IPS-11a (cell line): ENCODE measurements around the gene CCDC17.
"Not testable (repeated sequence)": the region's sequence is repeated elsewhere in the genome, so short reads cannot be mapped to it uniquely, and the experiment has no call there.

ENCODE experiments used
- H3K4me3 ChIP-seq: one replicate; pipeline ENCODE4 v1.5.1; 2013; ENCODE audit warnings: low read depth, low read length, control low read depth

Gene CCDC17

GRCh38 chr1:45622524-45623394 lies 1.1 kb downstream of the CCDC17 start:
- H3K4me3 ChIP-seq, result no peak overlapping the region

DNA sequence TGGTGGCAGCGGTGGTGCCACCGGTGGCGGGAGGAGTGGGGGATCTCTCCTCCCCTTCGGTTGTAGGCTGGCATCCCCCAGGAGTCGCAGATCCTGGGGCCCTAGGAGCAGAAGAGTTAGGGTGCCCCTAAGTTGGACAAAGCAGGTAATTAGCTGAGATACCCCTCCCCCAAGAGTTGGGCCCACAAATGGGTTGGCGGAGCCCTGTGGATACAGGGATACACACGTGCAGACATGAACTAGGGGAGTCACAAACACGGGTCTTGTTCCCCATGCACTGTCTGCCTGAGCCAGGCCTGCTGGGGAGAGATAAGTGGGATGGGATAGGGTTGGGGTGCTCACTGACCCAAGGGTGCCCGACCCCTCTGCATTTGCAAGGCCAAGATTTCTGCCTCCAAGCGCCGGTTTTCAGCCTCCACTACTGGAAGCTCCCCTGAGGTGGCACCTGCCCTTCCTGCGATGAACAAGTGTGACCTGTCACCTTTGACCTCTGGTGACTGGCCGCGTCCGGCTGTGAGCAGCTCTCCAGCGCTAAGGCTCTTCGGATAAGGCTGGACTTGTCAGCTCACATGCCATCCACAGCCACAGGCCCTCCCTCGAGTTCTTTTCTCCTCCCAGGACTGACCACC lies 1.8 kb downstream of the CCDC17 start:
- no peak overlapping the region for H3K4me3 ChIP-seq

DNA sequence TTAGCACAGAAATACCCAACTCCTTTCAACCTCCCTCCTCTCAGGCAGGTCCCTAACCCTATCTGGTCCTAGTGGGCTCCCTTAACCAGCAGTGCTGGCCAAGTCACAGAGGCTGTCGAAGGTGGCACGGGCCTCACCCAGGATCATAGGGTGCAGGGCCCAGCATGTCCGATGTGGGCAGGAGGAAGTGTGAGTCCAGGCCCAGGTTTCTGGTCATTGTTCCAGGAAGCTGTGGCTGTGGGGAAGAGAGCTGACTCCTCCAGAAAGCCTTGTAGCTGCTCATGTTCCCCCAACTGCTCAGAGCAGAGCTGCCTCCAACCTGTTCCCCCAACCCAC lies 2.4 kb downstream of the CCDC17 start:
- no peak overlapping the region for H3K4me3 ChIP-seq

- H3K4me3 ChIP-seq, result no peak overlapping the region
Measured at GRCh38 chr1:45620588-45621500, 3.0 kb downstream of the CCDC17 start.

- H3K4me3 ChIP-seq, result no peak overlapping the region
Measured at GRCh38 chr1:45619149-45619921, 4.5 kb downstream of the CCDC17 start.

- H3K4me3 ChIP-seq, result no peak overlapping the region
Measured at GRCh38 chr1:45617618-45618017, 6.2 kb downstream of the CCDC17 start.

GRCh38 chr1:45615885-45616284 lies 8.0 kb downstream of the CCDC17 start:
- no peak overlapping the region for H3K4me3 ChIP-seq

GRCh38 chr1:45612941-45613579 lies 10.8 kb downstream of the CCDC17 start:
- H3K4me3 ChIP-seq, result no peak overlapping the region

- no peak overlapping the region for H3K4me3 ChIP-seq
Measured at GRCh38 chr1:45610589-45611226, 13.1 kb downstream of the CCDC17 start.

GRCh38 chr1:45608175-45609156 lies 15.4 kb downstream of the CCDC17 start:
- H3K4me3 ChIP-seq, result no peak overlapping the region

GRCh38 chr1:45607404-45608074 lies 16.3 kb downstream of the CCDC17 start:
- no peak overlapping the region for H3K4me3 ChIP-seq

DNA sequence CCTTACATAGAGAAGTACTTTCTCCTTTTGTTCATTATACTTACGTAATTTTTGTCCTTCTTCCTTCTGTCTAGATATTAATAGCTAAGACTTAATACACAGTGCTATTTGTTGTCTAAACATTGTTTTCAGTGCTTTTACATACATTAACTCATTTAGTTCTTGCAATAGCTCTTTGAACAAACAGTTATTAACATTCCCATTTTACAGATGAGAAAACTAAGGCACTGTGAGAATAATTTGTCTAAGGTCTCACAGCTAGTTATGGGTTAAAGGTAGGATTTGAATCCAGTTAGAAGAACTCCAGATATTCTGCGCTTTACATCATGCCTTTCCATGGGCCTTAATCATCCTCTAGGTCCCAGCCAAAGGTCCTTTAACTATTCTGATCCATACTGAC lies 19.6 kb downstream of the CCDC17 start:
- H3K4me3 ChIP-seq, result no peak overlapping the region

GRCh38 chr1:45596765-45597164 lies 27.1 kb downstream of the CCDC17 start:
- H3K4me3 ChIP-seq, result not testable (repeated sequence)

- H3K4me3 ChIP-seq, result no peak overlapping the region
Measured at GRCh38 chr1:45594412-45594811, 29.4 kb downstream of the CCDC17 start.

DNA sequence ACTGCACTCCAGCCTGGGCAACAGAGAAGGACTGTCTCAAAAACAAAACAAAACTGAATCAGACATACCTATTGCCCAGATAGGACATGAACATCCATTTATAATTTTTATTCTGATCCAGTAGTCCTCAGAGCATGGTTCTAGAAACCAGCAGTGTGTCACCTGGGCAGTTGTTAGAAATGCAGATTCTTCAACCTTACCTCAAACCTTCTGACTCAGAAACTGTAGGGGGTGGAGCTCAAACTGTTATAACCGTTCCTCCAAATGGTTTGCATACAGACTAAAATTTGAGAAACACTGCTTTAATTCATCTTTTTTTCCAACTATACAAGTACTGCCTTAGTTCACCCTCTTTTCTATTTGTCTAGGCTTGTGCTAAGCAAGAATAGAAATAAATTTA lies 34.0 kb downstream of the CCDC17 start:
- no peak overlapping the region for H3K4me3 ChIP-seq

GRCh38 chr1:45586769-45587168 lies 37.1 kb downstream of the CCDC17 start:
- no peak overlapping the region for H3K4me3 ChIP-seq

DNA sequence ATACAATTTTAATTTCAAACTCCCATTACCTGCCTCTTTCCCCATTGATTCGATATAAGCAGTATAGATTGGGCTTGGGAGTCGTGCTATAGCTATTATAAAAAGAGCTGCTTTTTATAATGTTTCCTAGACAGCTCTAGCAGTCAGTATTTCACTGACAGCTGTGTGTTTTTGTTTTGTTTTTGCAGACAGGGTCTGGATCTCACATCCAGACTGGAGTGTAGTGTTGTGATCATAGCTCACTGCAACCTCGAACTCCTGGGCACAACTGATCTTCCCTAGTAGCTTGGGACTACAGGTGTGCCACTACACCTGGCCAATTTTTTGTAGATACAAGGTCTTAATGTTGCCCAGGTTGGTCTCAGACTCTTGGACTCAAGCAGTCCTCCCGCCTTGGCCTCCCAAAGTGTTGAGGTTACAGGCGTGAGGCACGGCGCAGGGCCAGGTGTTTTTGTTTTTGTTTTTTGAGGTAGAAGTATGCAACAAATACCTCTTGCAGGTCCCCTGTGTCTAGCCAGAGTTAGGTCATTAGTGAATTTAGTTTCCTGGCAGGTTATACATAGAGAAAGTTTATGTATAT lies 38.3 kb downstream of the CCDC17 start:
- peak overlapping the region; percentile 100 for H3K4me3 ChIP-seq

GRCh38 chr1:45585110-45585426 lies 38.8 kb downstream of the CCDC17 start:
- H3K4me3 ChIP-seq, result peak overlapping the region; percentile 100
